Fibroblast of lung (primary cell): ENCODE results near the gene COG8.

Experiments used
- EZH2 ChIP-seq: IDR thresholded peaks from 2 replicates; pipeline ENCODE4 v1.5.1; 2012; ENCODE audit warnings: low read length, control low read depth, mild to moderate bottlenecking; ENCODE audit errors: missing control alignments
- TF ChIP-seq, protein P1 (sequence below), 2 donors: IDR thresholded peaks in 1 of 2; conservative IDR thresholded peaks in 1 of 2; 1 replicate in 1 of 2; 2 replicates in 1 of 2; pipeline ENCODE4 v1.5.1; 2011 to 2012; ENCODE audit warnings: low read length in 2 of 2, control low read depth in 1 of 2, inconsistent platforms in 1 of 2, low read depth in 1 of 2, mild to moderate bottlenecking in 1 of 2

DNA sequence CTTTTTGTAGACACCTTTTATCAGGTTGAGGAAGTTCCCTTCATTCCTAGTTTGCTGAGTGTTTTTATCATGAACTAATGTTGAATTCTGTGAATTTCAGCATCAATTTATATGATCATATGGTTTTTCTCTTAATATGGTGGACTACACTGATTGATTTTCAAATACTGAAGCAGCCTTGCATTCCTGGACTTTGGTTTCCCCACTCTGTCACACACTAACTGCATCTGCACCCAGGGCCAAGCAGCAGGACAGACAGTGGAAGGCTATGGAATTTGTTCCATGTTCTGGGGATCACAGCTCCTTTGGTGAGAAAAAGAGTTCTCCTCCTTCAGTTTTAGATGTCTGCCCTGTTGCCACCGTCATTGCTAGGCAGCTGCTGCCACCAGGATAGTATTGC lies 38.7 kb upstream of the COG8 start:
- TF ChIP-seq, protein P1, sequence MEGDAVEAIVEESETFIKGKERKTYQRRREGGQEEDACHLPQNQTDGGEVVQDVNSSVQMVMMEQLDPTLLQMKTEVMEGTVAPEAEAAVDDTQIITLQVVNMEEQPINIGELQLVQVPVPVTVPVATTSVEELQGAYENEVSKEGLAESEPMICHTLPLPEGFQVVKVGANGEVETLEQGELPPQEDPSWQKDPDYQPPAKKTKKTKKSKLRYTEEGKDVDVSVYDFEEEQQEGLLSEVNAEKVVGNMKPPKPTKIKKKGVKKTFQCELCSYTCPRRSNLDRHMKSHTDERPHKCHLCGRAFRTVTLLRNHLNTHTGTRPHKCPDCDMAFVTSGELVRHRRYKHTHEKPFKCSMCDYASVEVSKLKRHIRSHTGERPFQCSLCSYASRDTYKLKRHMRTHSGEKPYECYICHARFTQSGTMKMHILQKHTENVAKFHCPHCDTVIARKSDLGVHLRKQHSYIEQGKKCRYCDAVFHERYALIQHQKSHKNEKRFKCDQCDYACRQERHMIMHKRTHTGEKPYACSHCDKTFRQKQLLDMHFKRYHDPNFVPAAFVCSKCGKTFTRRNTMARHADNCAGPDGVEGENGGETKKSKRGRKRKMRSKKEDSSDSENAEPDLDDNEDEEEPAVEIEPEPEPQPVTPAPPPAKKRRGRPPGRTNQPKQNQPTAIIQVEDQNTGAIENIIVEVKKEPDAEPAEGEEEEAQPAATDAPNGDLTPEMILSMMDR (conservative IDR thresholded peaks at IDR 0.05 in 1 of 2, IDR thresholded peaks at IDR 0.05 in 1 of 2; ENCODE audit: low read depth in 1 of 2, low read length in 2 of 2): no peak
- TF ChIP-seq EZH2: no peak
